ENCODE measurements around the gene WDFY2. TPM values are rescaled to one million over a fixed set of nuclear protein-coding genes. Genes with fewer than 3 reads are reported as not detected.

Gene WDFY2, protein sequence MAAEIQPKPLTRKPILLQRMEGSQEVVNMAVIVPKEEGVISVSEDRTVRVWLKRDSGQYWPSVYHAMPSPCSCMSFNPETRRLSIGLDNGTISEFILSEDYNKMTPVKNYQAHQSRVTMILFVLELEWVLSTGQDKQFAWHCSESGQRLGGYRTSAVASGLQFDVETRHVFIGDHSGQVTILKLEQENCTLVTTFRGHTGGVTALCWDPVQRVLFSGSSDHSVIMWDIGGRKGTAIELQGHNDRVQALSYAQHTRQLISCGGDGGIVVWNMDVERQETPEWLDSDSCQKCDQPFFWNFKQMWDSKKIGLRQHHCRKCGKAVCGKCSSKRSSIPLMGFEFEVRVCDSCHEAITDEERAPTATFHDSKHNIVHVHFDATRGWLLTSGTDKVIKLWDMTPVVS
- total RNA-seq, result 10 to 100 TPM; 17.6 to 36.4 (median 22.0) TPM

GRCh38 chr13:51583875-51584730 lies at the start of gene WDFY2:
Gene WDFY2, plus strand, starts transcription at chr13:51584462. Its CDS starts 226 bp downstream, at chr13:51584688.
- TF ChIP-seq, protein P1, sequence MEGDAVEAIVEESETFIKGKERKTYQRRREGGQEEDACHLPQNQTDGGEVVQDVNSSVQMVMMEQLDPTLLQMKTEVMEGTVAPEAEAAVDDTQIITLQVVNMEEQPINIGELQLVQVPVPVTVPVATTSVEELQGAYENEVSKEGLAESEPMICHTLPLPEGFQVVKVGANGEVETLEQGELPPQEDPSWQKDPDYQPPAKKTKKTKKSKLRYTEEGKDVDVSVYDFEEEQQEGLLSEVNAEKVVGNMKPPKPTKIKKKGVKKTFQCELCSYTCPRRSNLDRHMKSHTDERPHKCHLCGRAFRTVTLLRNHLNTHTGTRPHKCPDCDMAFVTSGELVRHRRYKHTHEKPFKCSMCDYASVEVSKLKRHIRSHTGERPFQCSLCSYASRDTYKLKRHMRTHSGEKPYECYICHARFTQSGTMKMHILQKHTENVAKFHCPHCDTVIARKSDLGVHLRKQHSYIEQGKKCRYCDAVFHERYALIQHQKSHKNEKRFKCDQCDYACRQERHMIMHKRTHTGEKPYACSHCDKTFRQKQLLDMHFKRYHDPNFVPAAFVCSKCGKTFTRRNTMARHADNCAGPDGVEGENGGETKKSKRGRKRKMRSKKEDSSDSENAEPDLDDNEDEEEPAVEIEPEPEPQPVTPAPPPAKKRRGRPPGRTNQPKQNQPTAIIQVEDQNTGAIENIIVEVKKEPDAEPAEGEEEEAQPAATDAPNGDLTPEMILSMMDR (IDR thresholded peaks at IDR 0.05; ENCODE audit: low read depth), result no peak

DNA sequence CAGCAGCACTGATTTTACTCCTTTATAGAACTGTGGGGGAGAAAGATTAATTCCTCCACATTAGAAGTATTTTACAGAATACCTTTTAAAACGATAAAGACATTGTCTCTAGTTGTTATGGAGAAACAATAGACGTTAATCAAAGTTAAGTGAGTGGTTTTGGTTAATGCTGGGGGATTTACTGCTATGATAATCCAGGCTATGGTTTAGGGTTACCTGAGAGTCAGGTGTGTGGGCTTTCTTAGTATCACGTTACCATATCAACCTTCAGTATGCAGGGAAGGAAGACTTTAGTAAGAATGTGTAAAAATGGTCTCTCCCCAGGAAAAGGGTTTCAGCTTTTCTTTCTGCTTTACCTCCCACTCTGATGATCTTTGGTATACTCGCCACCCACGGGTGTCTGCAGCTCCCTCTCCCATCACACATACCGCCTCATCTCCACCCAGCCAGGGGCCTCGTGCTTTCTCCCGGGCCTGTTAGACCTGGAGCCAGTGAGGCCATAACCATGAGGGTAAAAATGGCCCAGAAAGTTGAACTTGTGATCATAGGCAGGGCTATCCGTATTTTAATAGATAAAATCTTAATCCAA lies 45.6 kb upstream of the WDFY2 start:
- TF ChIP-seq, protein P1 (IDR thresholded peaks at IDR 0.05; ENCODE audit: low read depth), result no peak

GRCh38 chr13:51539887-51540286 lies 44.4 kb upstream of the WDFY2 start:
- TF ChIP-seq, protein P1 (IDR thresholded peaks at IDR 0.05; ENCODE audit: low read depth), result no peak

DNA sequence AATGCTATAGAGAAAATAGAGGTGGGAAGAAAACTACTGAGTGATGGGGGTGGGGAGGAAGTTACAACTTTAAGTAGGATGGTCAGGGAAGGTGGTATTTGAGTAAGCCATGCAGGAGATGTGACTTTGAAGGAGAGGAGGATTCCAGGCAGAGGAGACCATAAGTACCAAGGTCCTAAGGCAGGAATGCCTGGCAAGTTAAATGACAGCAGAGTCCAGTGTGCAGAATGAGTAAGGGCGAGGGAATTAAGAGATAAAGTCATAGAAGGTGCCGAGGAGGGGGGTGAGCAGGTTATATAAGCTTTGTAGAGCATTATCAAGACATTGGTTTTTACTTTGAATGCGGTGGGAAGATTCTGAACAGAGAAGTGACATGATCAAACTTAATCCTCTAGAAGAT lies 43.2 kb upstream of the WDFY2 start:
- TF ChIP-seq, protein P1 (IDR thresholded peaks at IDR 0.05; ENCODE audit: low read depth), result no peak

- TF ChIP-seq, protein P1 (IDR thresholded peaks at IDR 0.05; ENCODE audit: low read depth), result no peak
These were observed 42.4 kb upstream of the WDFY2 start for GRCh38 chr13:51541809-51542258.

DNA sequence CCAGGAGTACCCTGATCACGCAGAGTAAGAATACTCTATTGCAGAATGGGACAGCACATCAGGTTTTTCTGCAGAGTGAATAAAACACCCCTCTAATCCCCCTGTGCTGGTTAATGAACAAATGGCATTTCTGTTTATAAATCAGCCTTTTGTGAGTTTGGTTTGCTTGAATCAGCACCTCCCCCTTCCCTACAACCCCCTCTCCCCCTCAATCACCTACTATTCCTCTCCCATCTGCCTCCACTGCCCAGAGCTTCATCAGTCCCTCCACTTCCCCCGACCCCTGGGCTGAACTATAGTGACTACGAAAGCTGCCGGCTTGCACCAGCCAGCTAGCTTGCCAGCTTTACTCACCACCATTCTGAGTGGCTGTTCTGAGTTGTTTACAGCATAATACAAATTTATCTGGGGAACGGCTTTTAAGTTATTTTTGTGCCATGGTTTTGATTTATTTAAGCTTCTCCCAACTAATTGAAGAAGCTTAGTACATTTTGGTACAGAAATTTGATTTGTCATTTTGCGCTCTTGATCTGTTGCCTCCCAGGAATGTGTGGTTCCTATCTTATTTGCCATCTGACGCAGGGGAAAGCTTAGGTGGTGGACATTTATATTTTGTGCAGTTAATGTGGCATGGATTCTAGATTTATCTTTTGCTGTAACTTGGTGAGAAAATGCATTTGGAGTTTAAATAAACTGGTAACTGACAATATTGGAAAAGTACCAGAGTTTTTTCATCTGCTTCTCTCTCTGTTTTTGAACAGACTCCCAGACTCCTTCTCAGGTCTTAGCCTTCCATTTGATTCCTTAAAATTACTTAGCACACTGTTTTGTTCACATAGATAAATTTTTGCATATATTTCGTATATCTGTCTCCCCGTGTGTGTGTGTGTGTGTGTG lies 41.7 kb upstream of the WDFY2 start:
- TF ChIP-seq, protein P1 (IDR thresholded peaks at IDR 0.05; ENCODE audit: low read depth), result no peak

All from subcutaneous adipose tissue (tissue), 4 donors.